ENCODE data around the gene KDM4B.

KDM4B gene

DNA sequence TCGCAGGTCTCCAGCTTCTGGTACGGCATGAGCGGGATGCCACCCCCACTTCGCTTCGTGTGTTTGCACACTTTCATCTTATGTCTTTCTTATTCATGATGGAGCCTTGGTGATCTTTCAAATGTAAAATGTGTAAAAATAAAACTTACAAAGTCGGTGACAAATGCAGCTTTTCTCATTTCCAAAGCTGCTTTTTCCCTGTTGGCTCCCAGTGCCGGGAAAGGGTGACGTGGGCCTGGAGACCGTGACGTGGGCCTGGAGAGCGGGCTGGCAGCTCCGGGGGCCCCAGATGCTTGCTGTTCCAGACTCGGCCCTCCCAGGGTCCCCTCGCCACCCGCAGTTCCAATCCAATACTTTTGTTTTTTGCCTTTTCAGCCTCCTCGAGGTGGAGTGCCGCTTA, 101.4 kb downstream of the KDM4B start:
- no peak overlapping the region for H3K4me3 ChIP-seq (ENCODE audit: low read depth, low read length)
- no peak for DNase-seq (ENCODE audit: low read depth)
- TF ChIP-seq, protein P1, sequence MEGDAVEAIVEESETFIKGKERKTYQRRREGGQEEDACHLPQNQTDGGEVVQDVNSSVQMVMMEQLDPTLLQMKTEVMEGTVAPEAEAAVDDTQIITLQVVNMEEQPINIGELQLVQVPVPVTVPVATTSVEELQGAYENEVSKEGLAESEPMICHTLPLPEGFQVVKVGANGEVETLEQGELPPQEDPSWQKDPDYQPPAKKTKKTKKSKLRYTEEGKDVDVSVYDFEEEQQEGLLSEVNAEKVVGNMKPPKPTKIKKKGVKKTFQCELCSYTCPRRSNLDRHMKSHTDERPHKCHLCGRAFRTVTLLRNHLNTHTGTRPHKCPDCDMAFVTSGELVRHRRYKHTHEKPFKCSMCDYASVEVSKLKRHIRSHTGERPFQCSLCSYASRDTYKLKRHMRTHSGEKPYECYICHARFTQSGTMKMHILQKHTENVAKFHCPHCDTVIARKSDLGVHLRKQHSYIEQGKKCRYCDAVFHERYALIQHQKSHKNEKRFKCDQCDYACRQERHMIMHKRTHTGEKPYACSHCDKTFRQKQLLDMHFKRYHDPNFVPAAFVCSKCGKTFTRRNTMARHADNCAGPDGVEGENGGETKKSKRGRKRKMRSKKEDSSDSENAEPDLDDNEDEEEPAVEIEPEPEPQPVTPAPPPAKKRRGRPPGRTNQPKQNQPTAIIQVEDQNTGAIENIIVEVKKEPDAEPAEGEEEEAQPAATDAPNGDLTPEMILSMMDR (conservative IDR thresholded peaks at IDR 0.05; ENCODE audit: low read depth, low read length), result no peak

DNA sequence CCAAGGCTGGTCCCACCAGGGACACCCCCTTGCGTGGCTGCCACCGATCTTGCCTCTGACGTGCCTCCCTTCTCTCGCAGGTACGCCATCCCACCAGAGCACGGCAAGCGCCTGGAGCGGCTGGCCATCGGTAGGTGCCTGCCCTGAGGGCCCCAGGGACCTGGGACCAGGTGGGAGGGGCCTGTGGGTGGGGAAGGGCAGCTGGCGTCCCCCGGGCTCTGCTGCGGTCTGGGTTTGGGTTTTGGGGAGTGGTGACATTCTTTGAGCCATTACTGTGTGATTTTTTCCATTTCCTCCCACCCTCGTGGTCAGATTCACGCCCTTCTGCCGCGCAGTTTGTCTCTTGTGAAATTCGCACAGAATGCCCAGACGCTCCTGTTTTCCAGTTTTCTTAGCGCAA, 102.0 kb downstream of the KDM4B start:
- DNase-seq (ENCODE audit: low read depth), result no peak
- TF ChIP-seq, protein P1 (conservative IDR thresholded peaks at IDR 0.05; ENCODE audit: low read depth, low read length), result no peak
- H3K4me3 ChIP-seq (ENCODE audit: low read depth, low read length), result no peak overlapping the region

DNA sequence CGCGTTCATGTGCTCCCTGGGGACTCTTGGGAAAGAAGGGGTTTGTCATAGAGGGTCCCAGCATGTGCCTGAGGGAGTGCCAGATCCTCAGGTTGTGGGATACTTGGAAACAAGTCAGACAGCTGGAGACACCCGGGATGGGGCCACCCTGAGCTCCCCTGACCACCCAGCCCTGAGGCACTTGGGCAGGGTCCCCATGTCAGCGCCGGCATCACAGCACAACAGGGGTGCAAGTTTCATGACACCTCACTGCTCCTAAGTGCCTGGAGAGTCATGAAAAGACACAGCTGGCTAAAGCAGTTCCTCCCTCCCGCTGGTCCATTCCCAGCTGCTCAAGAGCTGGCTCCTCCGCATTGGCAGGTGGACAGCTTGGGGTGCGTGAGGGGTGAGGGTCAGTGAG, 102.7 kb downstream of the KDM4B start:
- DNase-seq (ENCODE audit: low read depth), result no peak
- TF ChIP-seq, protein P1 (conservative IDR thresholded peaks at IDR 0.05; ENCODE audit: low read depth, low read length), result no peak
- no peak overlapping the region for H3K4me3 ChIP-seq (ENCODE audit: low read depth, low read length)

DNA sequence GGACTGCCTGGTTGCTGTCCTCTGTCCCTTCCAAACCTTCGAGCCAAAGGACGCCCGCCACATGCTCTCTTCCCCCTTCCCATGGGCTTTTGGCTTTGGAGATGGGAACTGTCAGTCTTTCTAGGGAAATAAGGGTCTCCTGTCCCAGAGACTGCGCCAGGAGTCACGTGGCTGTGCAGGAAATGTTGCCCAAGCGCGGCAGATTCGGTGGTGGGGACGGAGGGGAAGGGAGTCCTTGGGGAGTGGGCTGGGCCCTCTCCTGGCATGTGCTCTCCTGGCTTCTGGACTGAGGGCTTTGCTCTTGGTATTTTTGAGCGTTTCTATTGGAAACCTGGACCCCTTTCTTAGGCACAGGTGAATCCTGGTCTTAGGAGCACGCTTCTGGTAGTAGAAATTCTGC, 103.2 kb downstream of the KDM4B start:
- no peak overlapping the region for H3K4me3 ChIP-seq (ENCODE audit: low read depth, low read length)
- no peak for DNase-seq (ENCODE audit: low read depth)
- TF ChIP-seq, protein P1 (conservative IDR thresholded peaks at IDR 0.05; ENCODE audit: low read depth, low read length), result no peak

DNA sequence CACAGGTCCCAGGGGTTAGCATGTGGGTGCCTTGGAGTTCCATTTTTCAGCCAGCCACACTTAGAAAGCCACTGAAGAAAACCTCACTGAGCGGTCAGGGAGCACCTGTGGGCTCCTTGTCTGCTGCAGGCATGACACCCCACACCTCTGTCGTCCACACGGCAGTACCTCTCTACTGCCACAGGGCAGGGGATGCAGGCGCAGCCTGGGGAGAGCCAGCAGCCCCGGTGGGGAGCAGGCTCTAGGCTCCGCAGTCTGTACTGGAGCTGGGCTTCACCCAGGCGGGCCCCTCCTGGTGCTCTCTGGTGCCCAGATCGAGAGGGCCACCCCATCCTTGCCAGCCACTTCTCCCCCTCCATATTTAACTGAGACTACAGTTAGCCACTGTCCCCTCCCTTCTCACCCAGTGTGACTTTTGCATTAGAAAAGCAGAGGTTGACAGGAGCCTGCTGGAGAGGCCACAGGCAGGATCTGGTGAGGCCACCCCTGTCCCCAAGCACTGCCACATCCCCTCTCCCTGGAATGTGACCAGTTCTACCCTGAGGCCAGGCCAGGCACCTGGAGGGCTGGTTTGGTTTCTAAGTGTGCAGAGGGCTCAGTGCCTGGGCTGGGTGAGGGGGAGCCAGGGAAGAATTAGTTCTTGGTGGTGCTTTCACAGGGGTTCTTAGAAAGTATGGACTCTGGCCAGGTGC, 104.4 kb downstream of the KDM4B start:
- DNase-seq (ENCODE audit: low read depth), result no peak
- no peak overlapping the region for H3K4me3 ChIP-seq (ENCODE audit: low read depth, low read length)
- TF ChIP-seq, protein P1 (conservative IDR thresholded peaks at IDR 0.05; ENCODE audit: low read depth, low read length), result no peak

DNA sequence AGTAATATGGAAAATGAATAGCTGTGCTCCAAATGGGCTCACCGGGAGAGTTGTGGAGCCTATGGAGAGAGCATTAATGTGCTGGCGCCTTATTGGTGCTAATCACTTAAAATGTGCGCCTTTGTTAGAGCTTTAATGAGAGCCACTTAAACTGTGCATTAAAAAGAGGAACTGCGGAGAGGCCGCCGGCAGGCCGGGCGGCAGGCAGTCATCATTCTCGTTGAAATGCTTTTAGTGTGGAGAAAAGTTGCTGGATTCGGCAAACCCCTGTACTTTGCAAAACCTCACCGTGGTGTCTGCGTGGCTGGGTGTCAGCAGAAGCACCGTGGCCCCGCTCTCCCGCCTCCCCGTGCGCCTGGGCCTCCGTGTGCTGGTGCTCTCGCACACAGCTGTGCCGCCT, 105.5 kb downstream of the KDM4B start:
- no peak for DNase-seq (ENCODE audit: low read depth)
- H3K4me3 ChIP-seq (ENCODE audit: low read depth, low read length), result no peak overlapping the region
- TF ChIP-seq, protein P1 (conservative IDR thresholded peaks at IDR 0.05; ENCODE audit: low read depth, low read length), result no peak

DNA sequence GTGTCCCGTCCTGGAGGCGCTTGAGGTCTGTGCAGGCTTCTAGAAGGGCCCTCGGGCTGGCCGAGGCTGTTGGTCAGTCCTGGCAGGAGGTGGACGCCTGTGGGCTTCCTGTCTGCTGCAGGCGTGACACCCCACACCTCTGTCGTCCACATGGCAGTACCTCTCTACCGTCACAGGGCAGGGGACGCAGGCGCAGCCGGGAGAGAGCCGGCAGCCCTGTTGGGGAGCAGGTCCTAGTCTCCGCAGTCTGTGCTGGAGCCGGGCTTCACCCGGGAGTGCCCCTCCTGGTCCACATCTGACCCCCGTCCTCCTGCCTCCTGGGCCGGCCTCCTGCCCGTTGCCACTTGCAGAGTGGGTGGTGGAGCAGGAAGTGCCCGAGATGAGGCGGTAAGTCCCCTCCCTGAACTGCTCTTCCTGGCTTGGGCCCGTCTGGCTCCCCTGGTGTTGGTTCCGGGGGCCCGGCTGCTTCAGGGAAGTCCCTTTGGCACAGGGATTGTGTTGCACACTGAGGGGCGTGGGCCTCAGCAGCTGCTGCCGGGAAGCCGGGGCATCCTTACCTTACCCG, 106.0 kb downstream of the KDM4B start:
- TF ChIP-seq, protein P1 (conservative IDR thresholded peaks at IDR 0.05; ENCODE audit: low read depth, low read length), result no peak

More for the DNA sequence above, 106.0 kb downstream of the KDM4B start:
- DNase-seq (ENCODE audit: low read depth), result no peak
- no peak overlapping the region for H3K4me3 ChIP-seq (ENCODE audit: low read depth, low read length)

Data from choroid plexus epithelial cell (primary cell).